Activated effector memory CD4-positive, alpha-beta T cell treated with anti-CD3 and anti-CD28 coated beads, Interleukin-2, amount 50 U/mL, for 16 hours (primary cell): ENCODE results near the gene UFM1.
"Not testable (repeated sequence)": the region's sequence is repeated elsewhere in the genome, so short reads cannot be mapped to it uniquely, and the experiment has no call there.

Source experiments
- DNase-seq: peaks from one replicate; pipeline ENCODE4 v3.0.0-alpha.2; 2020

The UFM1 gene

DNA sequence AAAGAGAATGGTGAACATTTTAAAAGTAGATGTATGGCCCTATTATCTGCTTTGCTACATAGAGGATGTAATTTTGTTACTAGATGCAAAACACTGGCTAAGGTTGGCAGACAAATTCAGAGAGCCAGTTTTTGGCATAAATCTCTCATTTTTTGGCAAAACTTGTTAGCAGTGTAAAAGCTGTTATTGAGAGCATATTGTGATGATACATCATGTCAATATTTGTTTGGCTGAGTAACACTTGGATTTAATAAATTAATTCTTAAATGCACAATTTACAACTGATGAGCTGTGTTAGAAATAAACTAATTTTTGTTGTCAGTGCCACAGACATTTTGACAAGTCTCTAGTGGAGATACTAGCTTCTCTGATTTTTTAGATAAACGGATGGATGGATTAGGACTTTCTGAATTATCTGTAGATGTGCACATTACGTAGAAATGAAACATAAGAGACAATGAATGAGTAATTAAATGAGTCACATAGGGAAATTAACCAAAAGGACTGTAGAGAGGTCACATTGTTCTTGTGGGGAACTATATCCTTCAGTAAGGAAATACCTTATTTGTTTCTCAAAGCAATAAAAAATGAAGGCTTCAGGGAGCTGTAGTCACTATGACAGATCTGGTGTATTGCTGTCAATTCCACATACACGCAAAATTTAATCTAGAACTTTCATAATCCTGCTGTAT is 17.4 kb downstream of the UFM1 start:
- no peak for DNase-seq

DNA sequence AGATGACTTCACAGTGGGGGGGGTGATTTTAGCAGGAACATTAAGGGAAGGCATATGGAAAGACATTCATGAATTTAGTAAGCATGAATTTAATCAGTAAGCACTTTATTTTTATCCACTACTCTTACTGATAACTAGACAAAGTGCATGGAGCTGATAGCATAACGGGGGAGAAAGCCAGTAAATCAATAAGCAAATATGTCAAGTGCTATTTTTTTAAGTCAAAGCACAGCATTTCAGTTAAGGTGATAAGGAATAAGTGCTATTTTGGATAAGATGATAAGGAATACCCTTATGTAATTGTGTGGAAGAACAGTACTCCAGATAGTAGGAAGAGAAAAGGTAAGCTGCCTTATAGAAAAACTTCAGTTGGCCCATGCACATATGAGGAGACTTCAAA is 19.4 kb downstream of the UFM1 start:
- DNase-seq, result no peak

DNA sequence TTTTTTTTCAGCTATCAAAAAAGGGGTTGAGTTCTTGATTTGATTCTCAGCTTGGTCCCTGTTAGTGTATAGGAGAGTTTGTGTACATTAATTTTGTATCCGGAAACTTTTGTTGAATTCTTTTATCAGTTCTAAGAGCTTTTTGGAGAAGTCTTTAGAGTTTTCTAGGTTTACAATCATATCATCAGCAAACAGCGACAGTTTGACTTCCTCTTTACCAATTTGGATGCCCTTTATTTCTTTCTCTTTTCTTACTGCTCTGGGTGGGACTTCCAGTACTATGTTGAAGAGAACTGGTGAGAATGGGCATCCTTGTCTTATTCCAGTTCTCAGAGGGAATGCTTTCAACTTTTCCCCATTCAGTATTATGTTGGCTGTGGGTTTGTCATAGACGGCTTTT is 20.4 kb downstream of the UFM1 start:
- not testable (repeated sequence) for DNase-seq

DNA sequence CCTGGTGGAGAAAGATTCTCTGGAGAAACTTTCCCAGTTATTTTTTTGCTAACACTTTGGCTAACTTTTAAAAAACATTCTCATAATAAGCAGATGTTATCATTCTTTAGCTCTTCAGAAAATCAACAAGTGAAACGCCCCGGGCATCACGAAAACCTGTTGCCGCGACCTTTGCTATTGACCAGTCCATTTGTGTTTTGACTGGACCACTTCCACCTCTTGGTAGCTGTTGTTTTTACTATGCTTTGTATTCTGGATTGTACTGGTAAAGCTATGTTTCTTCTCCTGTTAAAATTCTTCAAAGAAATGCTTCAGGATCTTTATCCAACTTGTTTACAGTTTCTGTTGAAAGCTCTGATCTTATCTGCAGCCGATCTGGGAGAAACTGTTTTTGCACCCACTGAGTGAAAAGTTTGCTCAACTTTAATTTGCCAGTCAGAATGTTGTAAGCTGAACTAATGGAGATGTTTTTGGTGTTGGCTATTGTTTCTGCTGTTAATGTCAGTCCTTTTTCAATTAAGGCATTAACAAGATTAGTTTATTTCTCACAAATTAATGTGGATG is 23.3 kb downstream of the UFM1 start:
- DNase-seq, result no peak

DNA sequence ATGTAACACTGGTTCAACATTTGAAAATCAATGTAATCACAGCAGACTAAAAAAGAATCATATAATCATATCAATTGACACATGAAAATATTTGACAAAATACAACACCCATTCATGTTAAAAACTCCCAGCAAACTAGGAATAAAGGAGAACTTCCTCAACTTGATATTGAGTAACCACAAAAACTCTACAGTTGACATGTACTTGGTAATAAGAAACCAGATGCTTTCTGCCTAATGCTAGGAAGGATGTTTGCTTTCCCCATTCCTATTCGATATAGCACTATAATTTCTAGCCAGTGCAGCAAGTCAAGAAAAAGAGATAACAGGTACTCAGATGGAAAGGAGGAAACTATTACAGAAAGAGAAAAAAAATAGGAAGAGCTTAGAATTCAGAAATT is 26.9 kb downstream of the UFM1 start:
- DNase-seq, result no peak

DNA sequence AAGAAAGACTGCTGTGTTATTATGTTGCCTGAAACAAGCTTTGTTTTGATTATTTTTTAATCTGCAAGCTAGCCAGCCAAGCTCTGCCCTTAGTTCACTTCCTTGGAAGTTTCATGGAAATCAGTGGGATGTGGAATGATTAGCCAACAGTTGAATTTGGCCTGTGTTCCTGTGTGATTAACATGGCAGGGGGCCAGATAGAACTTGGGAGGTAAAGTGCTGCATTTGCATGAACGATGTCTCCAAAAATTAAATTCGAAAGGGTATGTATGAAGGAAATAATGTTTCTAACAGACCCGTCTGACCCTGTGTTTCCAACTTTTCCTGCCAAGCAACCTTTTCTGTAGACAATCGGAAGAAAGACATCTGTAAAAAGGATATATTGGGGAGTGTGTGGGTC is 32.2 kb downstream of the UFM1 start:
- no peak for DNase-seq

DNA sequence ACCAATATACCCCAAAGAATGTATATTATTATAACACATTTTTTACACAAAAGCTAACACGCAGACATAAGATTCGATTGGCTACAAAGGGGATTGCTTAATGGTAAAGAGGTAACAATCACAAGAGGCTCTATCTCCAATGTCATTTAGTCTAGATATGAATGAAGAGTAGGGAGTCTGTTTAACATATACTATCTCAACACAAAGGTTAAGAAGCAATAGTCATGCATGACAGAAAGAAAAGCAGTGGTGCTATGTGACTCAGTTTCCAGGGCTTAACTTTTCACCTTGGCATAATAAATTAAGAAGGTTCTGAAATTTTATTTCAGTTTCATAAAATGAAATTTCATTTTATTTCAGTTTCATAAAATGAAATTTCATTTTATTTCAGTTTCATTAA is 33.3 kb downstream of the UFM1 start:
- no peak for DNase-seq

DNA sequence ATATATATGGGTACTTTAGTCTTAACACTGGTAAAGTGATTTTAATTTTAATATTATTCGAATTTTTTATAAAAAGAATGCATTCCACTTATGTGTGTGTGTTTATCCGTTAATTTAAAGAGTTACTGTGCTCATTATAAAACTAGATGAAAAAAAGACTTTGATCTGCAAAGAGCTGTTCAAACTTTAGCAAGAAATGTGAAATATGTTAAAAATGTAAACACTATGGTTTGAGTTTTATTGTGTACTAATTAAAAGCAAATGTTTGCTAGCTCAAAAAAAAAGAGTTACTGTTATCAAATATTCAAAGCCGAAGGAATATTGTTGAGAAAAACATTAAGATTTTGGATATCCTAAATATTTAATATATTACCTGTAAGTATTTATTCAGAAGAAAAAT is 34.5 kb downstream of the UFM1 start:
- no peak for DNase-seq

DNA sequence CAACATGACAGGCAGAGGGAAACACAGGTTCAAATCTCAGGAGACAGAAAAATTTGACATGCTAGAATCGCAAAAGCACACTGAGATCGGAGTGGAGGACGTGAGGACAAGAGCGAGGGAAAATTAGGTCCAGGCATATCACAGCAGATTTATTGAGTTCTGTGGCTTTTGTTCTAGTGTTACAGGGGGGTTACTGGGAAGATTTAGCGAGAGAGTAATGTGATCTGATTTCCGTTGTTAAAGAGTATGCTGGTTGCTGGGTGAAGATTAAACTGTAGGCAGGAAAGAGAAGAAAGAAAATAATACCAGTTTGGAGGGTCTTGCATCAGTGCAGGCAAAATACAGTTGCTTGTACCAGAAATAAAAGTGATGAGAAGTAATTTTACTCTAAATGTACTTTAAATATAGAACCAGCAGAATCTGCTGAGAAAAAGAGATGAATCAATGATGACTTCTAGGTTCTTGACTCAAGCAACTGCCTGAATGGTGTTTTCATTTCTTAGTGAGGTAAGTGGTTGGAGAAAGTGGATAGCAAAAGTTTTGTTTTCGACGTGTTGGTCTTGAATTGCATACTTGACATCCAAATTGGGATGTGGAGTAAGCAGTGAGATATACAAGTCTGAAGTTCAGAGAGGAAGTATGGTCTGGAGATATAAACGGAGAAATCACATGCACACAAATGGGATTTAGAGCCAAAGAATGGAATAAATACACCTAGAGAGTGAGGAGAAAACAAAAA is 35.7 kb downstream of the UFM1 start:
- no peak for DNase-seq

DNA sequence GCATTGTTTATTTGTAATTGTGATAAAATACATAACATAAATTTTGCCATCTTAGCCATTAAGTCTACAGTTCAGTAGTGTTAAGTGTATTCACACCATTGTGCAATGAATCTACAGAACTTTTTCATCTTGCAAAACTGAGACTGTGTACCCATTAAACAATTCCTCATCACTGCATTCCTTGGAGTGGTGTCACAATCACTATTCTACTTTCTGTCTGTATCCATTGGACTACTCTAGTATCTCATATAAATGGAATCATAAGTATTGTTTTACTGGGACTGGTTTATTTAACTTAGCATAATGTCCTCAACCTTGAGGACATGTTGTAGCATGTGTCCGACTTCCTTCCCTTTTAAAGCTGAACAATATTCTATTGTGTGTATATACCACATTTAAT is 36.8 kb downstream of the UFM1 start:
- DNase-seq, result no peak

DNA sequence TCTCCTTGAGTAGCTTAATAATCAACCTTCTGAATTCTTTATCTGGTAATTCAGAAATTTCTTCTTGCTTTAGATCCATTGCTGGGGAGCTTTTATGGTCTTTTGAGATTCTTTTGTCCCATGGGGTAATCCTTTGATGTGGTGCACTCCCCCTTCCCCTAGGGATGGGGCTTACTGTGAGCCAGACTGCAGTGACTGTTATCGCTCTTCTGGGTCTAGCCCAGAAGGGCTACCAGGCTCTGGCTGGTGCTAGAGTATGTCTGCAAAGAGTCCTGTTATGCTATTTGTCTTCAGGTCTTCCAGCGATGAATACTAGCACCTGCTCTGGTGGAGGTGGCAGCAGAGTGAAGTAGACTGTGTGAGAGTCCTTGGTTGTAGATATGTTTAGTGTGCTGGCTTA is 41.7 kb downstream of the UFM1 start:
- no peak for DNase-seq

DNA sequence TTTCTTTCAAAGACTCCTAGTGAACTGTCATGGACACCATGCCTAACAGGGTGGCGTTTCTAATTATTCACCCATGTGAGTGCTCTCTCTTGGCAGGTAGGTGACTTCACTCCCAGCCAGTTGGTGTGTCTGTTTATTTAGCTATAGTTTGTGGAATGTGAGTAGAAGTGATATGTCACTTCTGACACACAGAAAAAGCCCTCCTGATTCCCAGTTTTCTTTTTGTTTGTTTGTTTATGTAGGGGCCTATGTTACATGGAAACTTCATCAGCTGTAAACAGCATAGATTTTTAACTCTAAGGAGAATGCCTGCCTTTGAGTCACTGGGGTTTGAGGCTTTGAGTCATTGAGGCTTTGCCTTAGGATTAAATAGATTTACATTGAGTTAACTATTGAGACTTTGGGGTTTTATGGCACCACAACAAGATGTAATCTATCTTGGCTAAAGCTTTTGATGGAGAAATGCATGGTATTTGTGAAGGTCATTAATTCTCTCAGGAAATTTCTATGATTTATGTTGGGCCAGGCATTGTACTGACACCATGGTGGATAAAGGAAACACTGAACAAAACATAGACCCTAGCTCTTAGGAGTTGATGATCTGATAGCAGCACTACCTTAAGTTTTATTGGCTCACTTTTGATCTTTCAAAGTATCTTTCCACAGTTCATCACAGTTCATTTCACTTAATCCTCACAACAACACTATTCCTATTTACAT is 45.3 kb downstream of the UFM1 start:
- no peak for DNase-seq

DNA sequence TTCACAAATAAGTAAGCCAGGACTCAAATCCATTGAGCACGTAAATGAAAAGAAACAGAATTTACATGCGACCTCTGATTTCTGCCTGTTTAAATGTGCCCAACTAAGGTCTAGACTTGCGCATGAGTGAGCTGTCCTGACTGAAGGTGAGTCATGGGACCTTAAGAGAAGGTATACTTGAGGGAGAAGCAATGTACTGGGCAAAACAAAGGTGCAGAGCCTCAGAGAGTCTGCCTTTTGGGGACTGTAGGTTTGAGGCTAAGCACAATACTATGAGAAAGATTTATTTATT is 45.8 kb downstream of the UFM1 start:
- no peak for DNase-seq

DNA sequence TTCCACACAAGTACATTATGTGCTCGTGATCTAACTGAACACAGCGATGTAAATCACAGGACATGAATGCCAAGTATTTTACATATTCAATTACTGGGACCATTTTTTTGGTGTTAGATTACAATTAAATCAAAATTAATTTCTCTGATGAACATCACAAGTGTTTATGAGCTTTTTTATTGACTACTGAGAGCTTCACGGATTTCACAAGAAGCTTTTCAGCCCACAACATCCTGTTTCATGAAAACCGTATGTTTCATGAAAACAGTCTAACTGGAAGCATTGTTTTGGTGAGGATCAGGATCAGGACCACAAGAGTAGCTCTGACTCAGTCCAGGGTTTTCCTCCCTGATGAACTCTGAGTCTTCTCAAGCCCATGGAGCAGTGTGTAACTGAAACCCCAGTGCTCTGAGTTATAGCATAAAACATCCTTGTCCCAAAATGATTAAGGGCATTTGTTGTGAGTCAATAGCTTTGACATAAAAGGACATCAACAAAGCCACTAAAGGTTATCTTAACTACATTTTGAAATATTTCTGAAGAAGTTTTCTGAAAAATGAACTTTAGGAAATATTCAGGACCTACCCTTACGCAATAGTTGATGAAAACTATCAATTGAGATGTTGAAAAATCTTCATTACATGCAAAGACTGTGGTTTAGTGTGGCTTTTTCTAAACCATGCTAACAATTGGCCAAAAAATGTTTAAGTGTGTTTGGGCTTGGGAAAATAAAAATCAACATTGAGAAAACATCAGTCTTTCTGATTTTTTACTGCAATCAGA is 49.3 kb downstream of the UFM1 start:
- DNase-seq, result no peak

DNA sequence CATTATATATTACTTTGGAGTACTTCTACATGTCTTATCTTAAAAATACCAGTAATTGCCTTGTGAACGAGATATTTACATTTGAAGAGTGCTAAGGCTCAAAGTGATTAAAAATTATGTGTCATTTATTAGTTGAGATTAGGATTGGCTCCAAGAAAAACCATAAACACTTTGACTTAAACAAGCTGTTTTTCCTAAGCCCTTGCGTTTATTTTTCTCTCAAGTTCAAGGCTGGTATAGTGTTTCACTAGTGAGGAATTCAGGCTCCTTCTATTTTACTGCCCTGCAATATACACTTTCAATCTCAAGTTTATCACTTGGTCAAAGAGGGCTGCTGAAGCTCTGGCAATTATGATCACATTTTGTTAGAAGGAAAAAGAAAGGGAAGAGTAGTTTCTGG is 49.9 kb downstream of the UFM1 start:
- DNase-seq, result no peak

DNA sequence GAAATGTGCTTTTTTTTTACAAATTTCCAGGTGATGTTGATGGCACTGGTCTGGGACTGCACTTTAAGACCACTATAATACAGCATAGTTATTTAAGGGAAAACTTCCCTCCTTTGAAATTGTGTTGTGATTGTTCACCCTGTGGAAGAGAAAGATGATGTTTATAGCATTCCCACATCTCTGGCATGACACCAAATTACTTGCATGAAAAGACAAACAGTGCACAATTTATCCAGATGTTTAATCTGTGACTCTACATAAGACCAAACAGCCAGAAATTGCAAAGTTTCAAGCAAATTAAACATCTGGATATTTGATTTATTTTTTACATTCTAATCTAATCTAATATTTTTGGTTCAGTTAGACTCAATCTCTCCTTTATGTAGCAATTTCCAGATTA is 51.6 kb downstream of the UFM1 start:
- DNase-seq, result no peak

DNA sequence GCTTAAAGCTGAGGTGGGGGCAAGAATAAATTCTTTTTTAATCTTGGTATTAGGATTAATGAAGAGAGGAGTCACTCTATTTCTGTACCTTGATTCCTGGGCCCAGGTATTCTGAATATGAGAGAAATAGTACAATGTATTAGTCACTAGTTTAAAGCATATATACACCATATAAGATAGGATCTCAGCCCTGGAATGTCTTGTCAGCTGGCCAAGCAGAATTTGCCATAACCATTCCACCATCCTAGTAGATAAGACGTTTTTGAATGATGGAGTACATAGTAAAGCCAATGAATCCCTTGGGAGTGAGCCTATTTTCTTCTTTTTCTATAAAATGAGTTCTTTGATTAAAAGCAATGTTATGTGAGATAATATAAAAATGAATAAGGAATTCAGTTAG is 55.6 kb downstream of the UFM1 start:
- DNase-seq, result no peak

DNA sequence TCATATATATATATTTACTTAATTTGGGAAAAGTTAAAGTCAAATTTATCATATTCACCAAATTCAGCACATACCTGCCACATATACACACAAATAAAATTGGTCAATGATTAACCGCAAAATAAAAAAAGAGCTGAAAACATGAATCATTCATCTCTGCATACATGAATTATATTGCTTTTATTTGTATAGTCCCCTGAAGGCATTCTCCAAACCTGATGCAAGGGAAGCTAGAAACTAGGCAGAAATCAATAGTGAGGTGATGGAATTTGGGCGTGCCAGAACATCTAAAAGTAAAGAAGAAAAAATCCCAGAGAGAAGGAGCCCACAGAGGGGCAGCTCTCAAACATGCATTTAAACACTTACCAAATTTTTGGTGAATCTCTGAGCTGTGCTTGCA is 60.1 kb downstream of the UFM1 start:
- DNase-seq, result no peak

DNA sequence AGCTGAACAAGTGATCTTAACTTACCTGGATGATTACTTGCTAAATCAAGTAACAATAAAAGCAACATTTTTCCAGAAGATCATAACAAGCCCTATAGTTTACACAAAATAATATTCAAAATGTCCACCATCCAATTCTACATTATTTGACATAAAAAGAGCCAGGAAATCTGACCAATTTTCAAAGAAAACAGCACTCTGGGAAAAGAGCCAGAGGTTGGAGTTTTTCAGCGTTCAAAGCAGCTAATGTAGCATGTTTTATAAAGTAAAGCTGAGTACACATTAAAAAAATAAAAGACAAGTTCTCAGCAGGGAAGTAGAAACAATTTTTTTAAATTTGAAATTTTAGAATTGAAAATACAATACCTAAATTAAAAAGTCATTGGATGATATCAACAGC is 62.6 kb downstream of the UFM1 start:
- DNase-seq, result no peak
